ENCODE measurements around the gene PLXNB1.
A peak's percentile ranks its signal among the peaks of the same experiment; 100 is the strongest.

The PLXNB1 gene

GRCh38 chr3:48428572-48429316, 1.1 kb downstream of the PLXNB1 start:
- TF ChIP-seq CTCF (IDR thresholded peaks at IDR 0.05; ENCODE audit: low read depth, low read length) (no peak), POLR2A (IDR thresholded peaks at IDR 0.05; ENCODE audit: extremely low read depth, insufficient read length) (no peak), MYC (IDR thresholded peaks at IDR 0.05; ENCODE audit: low read depth, low read length) (no peak)
- TF ChIP-seq, protein P1, sequence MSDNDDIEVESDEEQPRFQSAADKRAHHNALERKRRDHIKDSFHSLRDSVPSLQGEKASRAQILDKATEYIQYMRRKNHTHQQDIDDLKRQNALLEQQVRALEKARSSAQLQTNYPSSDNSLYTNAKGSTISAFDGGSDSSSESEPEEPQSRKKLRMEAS (IDR thresholded peaks at IDR 0.05; ENCODE audit: low read depth, low read length): no peak
- peak overlapping the region; percentile 40 for H3K4me3 ChIP-seq (ENCODE audit: low read depth, low read length)
- no peak for DNase-seq (ENCODE audit: low read depth)

- no peak for DNase-seq (ENCODE audit: low read depth)
- no peak overlapping the region for H3K4me3 ChIP-seq (ENCODE audit: low read depth, low read length)
- TF ChIP-seq POLR2A (IDR thresholded peaks at IDR 0.05; ENCODE audit: extremely low read depth, insufficient read length): no peak
- TF ChIP-seq, protein P1 (IDR thresholded peaks at IDR 0.05; ENCODE audit: low read depth, low read length): no peak
- TF ChIP-seq CTCF (IDR thresholded peaks at IDR 0.05; ENCODE audit: low read depth, low read length): no peak
- TF ChIP-seq MYC (IDR thresholded peaks at IDR 0.05; ENCODE audit: low read depth, low read length): no peak
Measured at GRCh38 chr3:48428088-48428571, 1.8 kb downstream of the PLXNB1 start.

- DNase-seq (ENCODE audit: low read depth): no peak
- no peak for TF ChIP-seq CTCF (IDR thresholded peaks at IDR 0.05; ENCODE audit: low read depth, low read length)
- no peak for TF ChIP-seq MYC (IDR thresholded peaks at IDR 0.05; ENCODE audit: low read depth, low read length)
- TF ChIP-seq, protein P1 (IDR thresholded peaks at IDR 0.05; ENCODE audit: low read depth, low read length): no peak
- TF ChIP-seq POLR2A (IDR thresholded peaks at IDR 0.05; ENCODE audit: extremely low read depth, insufficient read length): no peak
- H3K4me3 ChIP-seq (ENCODE audit: low read depth, low read length): no peak overlapping the region
Measured at GRCh38 chr3:48427630-48427962, 2.3 kb downstream of the PLXNB1 start.

GRCh38 chr3:48426944-48427629, 2.8 kb downstream of the PLXNB1 start:
- no peak overlapping the region for H3K4me3 ChIP-seq (ENCODE audit: low read depth, low read length)
- DNase-seq (ENCODE audit: low read depth): no peak
- TF ChIP-seq, protein P1 (IDR thresholded peaks at IDR 0.05; ENCODE audit: low read depth, low read length): no peak
- TF ChIP-seq POLR2A (IDR thresholded peaks at IDR 0.05; ENCODE audit: extremely low read depth, insufficient read length): no peak
- TF ChIP-seq MYC (IDR thresholded peaks at IDR 0.05; ENCODE audit: low read depth, low read length): no peak
- no peak for TF ChIP-seq CTCF (IDR thresholded peaks at IDR 0.05; ENCODE audit: low read depth, low read length)

GRCh38 chr3:48426401-48426909, 3.4 kb downstream of the PLXNB1 start:
- TF ChIP-seq MYC (IDR thresholded peaks at IDR 0.05; ENCODE audit: low read depth, low read length) (no peak), CTCF (IDR thresholded peaks at IDR 0.05; ENCODE audit: low read depth, low read length) (no peak), POLR2A (IDR thresholded peaks at IDR 0.05; ENCODE audit: extremely low read depth, insufficient read length) (no peak)
- no peak for DNase-seq (ENCODE audit: low read depth)
- H3K4me3 ChIP-seq (ENCODE audit: low read depth, low read length): no peak overlapping the region
